AG10803 (cell line): ENCODE data around the gene SH3RF1.

ENCODE experiments used
- DNase-seq: peaks from one replicate; pipeline ENCODE4 v3.0.0; 2010; ENCODE audit warnings: low read depth
- H3K4me3 ChIP-seq: 2 replicates; pipeline ENCODE4 v1.5.1; 2011; ENCODE audit warnings: mild to moderate bottlenecking, low read length, control low read depth
- CTCF ChIP-seq: conservative IDR thresholded peaks from 2 replicates; pipeline ENCODE4 v1.5.1; 2011; ENCODE audit warnings: mild to moderate bottlenecking, low read length, control low read depth, inconsistent platforms

The SH3RF1 gene

GRCh38 chr4:169117591-169118081 lies 153.1 kb downstream of the SH3RF1 start:
- peak; percentile 73 for DNase-seq
- no peak overlapping the region for H3K4me3 ChIP-seq
- TF ChIP-seq CTCF: no peak

GRCh38 chr4:169116270-169116901 lies 154.4 kb downstream of the SH3RF1 start:
- H3K4me3 ChIP-seq: no peak overlapping the region
- TF ChIP-seq CTCF: no peak
- DNase-seq: no peak

- H3K4me3 ChIP-seq: no peak overlapping the region
- DNase-seq: peak; percentile 97
- TF ChIP-seq CTCF: peak; percentile 62
These were observed 154.9 kb downstream of the SH3RF1 start for GRCh38 chr4:169115897-169116254.

GRCh38 chr4:169115144-169115896 lies 155.4 kb downstream of the SH3RF1 start:
- TF ChIP-seq CTCF: no peak
- no peak overlapping the region for H3K4me3 ChIP-seq
- no peak for DNase-seq

GRCh38 chr4:169114341-169114974 lies 156.3 kb downstream of the SH3RF1 start:
- DNase-seq: no peak
- H3K4me3 ChIP-seq: no peak overlapping the region
- TF ChIP-seq CTCF: no peak

GRCh38 chr4:169110633-169111032 lies 160.1 kb downstream of the SH3RF1 start:
- no peak for DNase-seq
- TF ChIP-seq CTCF: no peak
- H3K4me3 ChIP-seq: no peak overlapping the region
